BE2C (cell line): ENCODE data around the gene BLNK.

Experiments
- DNase-seq: peaks from one replicate; pipeline ENCODE4 v3.0.0-alpha.2; 2020
- H3K27me3 ChIP-seq: fragments of 250-450 bp; sonication (Bioruptor Pico); 2 replicates; pipeline ENCODE4 v1.5.1; 2020; ENCODE audit warnings: mild to moderate bottlenecking
- H3K36me3 ChIP-seq: fragments of 250-450 bp; sonication (Bioruptor Pico); 2 replicates; pipeline ENCODE4 v1.5.1; 2020; ENCODE audit warnings: mild to moderate bottlenecking
- H3K4me1 ChIP-seq: fragments of 250-450 bp; sonication (Bioruptor Pico); 2 replicates; pipeline ENCODE4 v1.5.1; 2020
- H3K4me3 ChIP-seq: 2 replicates; pipeline ENCODE4 v1.5.1; 2011; ENCODE audit warnings: low read depth, low read length
- H3K9me3 ChIP-seq: fragments of 250-450 bp; sonication (Bioruptor Pico); 2 replicates; pipeline ENCODE4 v1.5.1; 2020
- TF ChIP-seq, protein P1 (sequence below): IDR thresholded peaks from 2 replicates; pipeline ENCODE4 v1.5.1; 2012; ENCODE audit warnings: mild to moderate bottlenecking, low read depth, low read length

The BLNK gene

DNA sequence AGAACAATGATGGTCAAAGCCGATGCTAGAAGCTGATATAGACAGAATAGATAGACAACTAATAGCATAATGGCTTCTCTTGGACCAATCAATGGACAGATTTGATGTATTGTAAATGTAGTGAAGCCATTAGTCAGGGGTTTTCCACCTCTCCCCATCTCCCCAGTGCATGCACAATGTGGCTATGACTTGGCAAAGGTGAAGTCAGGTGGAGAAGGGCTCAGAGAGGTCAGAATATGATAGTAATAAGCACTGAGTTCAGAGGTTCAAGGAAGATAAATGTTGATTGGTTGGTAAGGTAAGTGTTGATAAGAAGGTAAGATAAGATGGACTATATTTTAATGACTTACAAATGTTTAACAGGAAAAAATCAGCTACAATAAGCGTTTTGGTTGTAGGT is 28.5 kb downstream of the BLNK start:
- Histone ChIP-seq H3K36me3 (no peaks in the 10 kb centered on the region), H3K4me3 (no peak overlapping the region), H3K27me3 (no peaks in the 10 kb centered on the region), H3K4me1 (no peaks in the 10 kb centered on the region), H3K9me3 (no peaks in the 10 kb centered on the region)
- no peak for DNase-seq
- TF ChIP-seq, protein P1, sequence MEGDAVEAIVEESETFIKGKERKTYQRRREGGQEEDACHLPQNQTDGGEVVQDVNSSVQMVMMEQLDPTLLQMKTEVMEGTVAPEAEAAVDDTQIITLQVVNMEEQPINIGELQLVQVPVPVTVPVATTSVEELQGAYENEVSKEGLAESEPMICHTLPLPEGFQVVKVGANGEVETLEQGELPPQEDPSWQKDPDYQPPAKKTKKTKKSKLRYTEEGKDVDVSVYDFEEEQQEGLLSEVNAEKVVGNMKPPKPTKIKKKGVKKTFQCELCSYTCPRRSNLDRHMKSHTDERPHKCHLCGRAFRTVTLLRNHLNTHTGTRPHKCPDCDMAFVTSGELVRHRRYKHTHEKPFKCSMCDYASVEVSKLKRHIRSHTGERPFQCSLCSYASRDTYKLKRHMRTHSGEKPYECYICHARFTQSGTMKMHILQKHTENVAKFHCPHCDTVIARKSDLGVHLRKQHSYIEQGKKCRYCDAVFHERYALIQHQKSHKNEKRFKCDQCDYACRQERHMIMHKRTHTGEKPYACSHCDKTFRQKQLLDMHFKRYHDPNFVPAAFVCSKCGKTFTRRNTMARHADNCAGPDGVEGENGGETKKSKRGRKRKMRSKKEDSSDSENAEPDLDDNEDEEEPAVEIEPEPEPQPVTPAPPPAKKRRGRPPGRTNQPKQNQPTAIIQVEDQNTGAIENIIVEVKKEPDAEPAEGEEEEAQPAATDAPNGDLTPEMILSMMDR, result no peak

DNA sequence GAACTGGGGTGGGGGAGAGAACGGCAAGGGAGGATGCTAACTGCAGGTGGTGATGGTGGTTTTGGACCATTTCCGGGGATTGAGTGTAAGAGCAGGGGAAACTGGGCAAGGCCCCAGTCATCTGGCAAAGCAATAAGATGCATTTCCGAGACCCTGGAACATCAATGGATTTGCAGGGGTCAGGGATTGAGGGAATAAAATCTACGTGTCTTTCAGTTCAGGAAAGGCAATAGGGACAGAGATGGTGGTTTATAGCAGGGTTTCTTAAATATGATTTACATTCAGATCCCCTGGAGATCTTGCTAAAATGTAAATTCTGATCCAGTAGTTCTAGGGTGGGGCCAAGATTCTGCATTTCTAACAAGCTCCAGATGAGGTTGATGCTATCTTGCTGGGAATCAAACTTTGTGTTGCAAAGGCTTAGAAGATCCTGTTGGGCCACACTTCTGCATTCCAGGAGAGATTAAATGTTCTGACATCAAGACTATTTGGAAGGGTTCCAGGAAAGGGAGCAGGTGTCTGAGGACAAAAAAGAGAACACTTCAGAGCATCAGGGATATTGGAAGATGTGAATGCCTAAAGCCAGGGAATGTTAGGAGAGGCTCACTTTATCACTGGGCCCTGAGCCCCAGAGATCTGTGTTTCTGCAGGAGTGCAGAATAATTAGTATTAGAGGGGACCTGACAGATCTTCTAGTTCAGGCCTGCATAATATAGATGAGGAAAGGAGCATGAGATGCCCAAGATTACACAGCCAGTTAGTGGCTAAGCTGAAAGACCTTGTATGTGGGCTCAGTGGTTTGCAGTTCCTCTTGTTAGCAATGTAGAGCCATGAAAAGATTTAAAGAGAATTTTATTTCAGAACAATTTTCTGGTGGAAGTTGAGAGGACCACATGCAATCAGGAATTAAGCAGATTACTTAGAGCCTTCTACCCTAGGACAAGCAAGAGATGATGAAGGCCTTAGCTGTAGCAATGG is 32.4 kb downstream of the BLNK start:
- no peak for DNase-seq
- Histone ChIP-seq H3K4me1 (no peaks in the 10 kb centered on the region), H3K4me3 (no peak overlapping the region), H3K9me3 (no peaks in the 10 kb centered on the region), H3K27me3 (no peaks in the 10 kb centered on the region), H3K36me3 (no peaks in the 10 kb centered on the region)
- TF ChIP-seq, protein P1, result no peak

DNA sequence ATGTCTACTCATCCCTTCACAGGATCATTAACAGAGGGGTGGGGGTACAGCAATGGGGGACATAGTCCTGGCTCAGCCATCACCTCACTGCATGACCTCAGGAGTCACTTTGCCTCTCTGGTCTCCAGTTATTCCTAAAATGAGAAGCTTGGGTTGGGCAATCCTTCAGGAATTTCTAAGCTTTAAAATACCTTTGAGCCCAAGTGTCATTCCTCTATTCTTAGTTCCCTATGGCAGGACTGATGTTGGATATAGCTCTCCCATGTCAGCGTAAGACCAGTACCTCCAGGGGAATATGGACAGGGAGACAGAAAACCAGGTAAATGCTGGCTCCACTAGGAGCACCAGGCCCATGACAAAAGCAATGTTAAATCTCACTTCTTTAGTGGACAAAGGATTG is 34.5 kb downstream of the BLNK start:
- TF ChIP-seq, protein P1, result no peak
- Histone ChIP-seq H3K27me3 (no peaks in the 10 kb centered on the region), H3K9me3 (no peaks in the 10 kb centered on the region), H3K4me1 (no peaks in the 10 kb centered on the region), H3K4me3 (no peak overlapping the region), H3K36me3 (no peaks in the 10 kb centered on the region)
- no peak for DNase-seq

DNA sequence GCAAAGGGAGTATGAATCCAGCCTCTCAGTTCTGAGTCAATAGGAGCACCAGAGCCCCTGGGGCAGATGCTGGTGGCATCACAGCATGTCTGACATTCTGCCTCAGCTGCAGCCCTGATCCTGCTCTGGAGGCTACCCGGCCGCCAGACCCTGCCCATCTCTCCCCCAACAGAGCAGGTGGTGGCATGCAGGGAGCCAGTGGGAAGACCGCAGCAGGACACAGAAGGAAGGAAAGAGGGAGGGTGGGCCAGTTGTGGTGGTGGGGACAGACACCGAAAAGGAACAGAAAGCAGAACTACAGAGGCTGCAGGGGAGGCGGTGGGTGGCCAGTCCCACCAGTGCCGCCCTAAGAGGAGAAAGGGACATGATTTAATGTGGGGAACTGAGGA is 35.3 kb downstream of the BLNK start:
- Histone ChIP-seq H3K36me3 (no peaks in the 10 kb centered on the region), H3K27me3 (no peaks in the 10 kb centered on the region), H3K4me3 (no peak overlapping the region), H3K4me1 (no peaks in the 10 kb centered on the region), H3K9me3 (no peaks in the 10 kb centered on the region)
- TF ChIP-seq, protein P1, result no peak
- no peak for DNase-seq

DNA sequence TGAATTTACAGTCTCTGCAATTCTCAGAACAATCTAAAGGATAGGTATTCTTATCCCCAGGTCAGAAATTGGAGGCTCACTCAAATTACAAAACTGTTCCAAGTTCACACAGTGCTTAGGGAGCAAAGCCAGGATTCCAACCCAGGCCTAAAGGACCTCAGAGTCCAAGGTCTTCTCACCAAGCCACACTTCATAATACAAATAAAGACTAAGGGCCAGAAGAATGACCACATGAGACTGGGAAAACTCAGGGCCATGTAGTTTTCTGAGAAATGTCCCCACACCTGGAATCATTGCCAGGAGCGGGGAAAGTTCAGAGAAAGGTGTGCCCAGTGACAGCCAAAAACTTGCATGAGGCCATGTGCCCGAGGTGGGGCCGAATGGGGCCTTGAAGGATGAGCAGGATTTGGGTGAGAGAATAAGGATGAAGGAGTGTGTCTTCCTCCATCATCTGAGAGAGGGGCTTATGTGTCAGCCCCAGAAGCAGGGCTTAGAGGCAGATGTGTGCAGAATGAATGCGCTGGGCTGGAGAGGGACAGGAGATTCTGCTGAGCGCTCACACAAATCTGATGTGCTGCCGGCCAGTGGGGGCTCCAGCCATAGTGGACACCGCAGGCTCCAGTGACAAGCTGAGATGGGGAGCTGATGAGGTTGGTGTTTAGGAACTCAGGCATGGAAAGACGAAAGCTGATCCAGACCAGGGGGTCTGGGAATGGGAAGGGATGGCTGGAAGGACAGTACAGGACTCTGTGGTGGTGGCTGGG is 35.9 kb downstream of the BLNK start:
- TF ChIP-seq, protein P1, result no peak
- DNase-seq, result no peak
- H3K9me3 ChIP-seq, result no peaks in the 10 kb centered on the region
- H3K4me1 ChIP-seq, result no peaks in the 10 kb centered on the region
- no peaks in the 10 kb centered on the region for H3K27me3 ChIP-seq
- H3K4me3 ChIP-seq, result no peak overlapping the region
- H3K36me3 ChIP-seq, result no peaks in the 10 kb centered on the region
